Fibroblast of the aortic adventitia (primary cell): ENCODE results near the gene ADGRB3. TPM values are rescaled to one million over a fixed set of nuclear protein-coding genes. Genes with fewer than 3 reads are reported as not detected.
"Not testable (repeated sequence)": the region's sequence is repeated elsewhere in the genome, so short reads cannot be mapped to it uniquely, and the experiment has no call there.

ENCODE experiments used
- DNase-seq: peaks from one replicate; pipeline ENCODE4 v3.0.0-alpha.2; 2010; ENCODE audit warnings: low read depth
- H3K4me3 ChIP-seq: 2 replicates; pipeline ENCODE4 v1.5.1; 2011; ENCODE audit warnings: low read depth, mild to moderate bottlenecking, control low read depth, low read length, moderate library complexity
- total RNA-seq: library from RNA; depleted of rRNA; stranded (reverse); fragments of >200 nt; gene quantifications from 2 replicates; pipeline ENCODE4 v1.2.3, GENCODE V29; 2012; ENCODE audit warnings: low replicate concordance
- TF ChIP-seq, protein P1 (sequence below): IDR thresholded peaks from 2 replicates; pipeline ENCODE4 v1.5.1; 2011; ENCODE audit warnings: mild to moderate bottlenecking, low read length, control low read depth, inconsistent platforms; ENCODE audit not compliant: insufficient read depth

Gene ADGRB3
- total RNA-seq, 1 donor: 1.4 TPM

DNA sequence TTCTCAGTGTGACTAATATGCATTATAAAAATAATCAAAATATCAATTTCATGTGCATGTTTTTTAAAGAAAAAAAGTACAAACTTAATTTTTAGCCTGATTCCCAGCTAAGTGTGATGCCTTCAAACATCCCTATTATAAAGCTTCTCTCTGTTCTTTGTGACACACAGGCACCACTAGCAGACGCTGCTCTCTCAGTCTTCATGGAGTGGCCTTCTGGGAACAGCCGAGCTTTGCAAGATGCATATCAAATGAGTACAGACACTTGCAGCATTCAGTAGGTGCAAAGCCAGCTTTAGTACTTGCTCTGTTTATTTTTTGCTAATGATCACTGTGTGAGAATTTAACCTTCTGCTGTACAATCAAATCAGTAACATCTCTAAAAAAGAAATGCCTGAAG is 340.0 kb downstream of the ADGRB3 start:
- no peak overlapping the region for H3K4me3 ChIP-seq
- DNase-seq: no peak
- TF ChIP-seq, protein P1, sequence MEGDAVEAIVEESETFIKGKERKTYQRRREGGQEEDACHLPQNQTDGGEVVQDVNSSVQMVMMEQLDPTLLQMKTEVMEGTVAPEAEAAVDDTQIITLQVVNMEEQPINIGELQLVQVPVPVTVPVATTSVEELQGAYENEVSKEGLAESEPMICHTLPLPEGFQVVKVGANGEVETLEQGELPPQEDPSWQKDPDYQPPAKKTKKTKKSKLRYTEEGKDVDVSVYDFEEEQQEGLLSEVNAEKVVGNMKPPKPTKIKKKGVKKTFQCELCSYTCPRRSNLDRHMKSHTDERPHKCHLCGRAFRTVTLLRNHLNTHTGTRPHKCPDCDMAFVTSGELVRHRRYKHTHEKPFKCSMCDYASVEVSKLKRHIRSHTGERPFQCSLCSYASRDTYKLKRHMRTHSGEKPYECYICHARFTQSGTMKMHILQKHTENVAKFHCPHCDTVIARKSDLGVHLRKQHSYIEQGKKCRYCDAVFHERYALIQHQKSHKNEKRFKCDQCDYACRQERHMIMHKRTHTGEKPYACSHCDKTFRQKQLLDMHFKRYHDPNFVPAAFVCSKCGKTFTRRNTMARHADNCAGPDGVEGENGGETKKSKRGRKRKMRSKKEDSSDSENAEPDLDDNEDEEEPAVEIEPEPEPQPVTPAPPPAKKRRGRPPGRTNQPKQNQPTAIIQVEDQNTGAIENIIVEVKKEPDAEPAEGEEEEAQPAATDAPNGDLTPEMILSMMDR: peak; percentile 17

DNA sequence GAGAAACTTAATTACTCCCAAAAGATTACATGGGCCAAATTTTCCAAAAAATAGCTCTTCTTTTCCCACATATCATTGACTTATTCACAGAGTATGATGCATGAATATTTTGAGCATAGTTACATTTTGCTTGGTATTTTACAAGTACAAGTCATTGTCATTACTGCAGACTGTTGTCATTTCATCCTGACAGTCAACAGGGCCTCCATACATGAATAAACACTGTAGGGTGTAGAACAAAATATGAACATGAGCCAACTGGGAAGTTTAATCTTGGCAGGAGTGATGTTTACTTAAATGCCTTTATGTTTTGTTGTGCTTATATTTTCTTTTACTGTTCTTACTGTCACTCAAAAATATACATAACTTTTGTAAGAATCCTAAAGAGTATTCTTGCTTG is 340.7 kb downstream of the ADGRB3 start:
- TF ChIP-seq, protein P1: no peak
- DNase-seq: no peak

DNA sequence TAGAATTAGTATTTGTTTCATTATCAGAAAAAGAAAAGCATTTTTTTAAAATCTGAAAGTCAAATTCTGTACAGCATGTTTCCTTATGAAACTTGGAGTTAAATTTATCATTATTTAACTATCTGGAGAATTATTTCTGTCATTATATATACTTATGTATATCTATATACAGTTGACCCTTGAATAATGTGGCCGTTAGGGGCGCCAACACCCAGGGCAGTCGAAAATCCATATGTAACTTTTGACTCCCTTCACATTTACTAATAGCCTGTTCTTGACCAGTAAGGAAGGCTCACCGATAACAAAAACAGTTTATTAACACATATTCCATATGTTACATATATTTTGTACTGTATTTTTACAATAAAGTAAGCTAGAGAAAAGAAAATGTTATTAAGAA is 341.2 kb downstream of the ADGRB3 start:
- DNase-seq: no peak
- no peak overlapping the region for H3K4me3 ChIP-seq
- TF ChIP-seq, protein P1: no peak

More for the DNA sequence above, 340.7 kb downstream of the ADGRB3 start:
- no peak overlapping the region for H3K4me3 ChIP-seq

DNA sequence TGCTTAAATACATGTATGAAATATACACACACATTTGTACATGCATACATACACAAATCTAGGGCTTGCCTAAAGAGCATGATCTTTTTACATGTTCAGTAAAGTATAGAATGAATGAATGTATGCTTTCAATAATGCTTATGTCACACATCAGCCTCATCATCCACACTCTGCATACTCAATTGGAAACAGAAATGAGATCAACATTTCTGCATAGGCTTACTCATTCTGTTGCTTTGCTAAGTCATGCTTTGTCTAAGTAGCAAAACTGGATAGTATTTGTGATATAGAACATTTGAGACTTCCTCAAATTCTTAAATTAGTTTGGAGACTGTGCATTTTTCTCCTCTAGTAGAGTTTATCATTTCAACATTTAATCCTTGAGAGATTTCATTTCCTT is 343.3 kb downstream of the ADGRB3 start:
- TF ChIP-seq, protein P1: no peak
- no peak for DNase-seq
- no peak overlapping the region for H3K4me3 ChIP-seq

DNA sequence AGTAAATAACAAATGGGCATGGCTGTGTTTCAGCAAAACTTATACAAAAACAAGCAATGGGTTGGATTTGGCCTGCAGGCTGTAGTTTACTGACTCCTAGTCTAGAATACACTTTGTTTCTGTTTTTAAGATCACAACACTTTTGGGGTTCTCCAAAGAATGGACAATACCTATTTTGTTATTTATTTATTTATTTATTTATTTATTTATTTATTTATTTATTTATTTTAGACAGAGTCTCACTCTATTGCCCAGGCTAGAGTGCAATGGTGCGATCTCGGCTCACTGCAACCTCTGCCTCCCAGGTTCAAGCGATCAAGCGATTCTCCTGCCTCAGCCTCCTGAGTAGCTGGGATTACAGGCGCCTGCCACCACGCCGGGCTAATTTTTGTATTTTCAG is 346.6 kb downstream of the ADGRB3 start:
- H3K4me3 ChIP-seq, DNase-seq: not testable (repeated sequence)

DNA sequence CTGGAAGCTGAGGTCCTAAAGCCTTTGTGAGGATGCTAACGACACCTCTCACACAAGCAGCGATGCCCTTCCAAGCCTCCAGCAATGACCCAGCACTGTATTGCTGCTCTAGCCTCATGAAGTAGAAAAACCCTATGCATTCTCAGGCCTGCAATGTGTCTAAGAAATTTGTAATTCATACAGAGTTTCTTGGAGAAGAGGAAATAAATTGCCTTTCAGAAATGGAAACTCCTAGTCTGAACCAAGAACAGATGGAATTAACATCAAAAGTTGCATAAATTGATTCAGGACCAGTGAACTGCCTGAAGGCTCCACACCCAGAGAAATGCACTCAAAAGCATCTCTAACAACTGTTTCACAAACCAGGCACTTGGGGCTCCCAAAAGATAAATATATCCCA is 353.6 kb downstream of the ADGRB3 start:
- TF ChIP-seq, protein P1: no peak
- no peak for DNase-seq
- H3K4me3 ChIP-seq: no peak overlapping the region

DNA sequence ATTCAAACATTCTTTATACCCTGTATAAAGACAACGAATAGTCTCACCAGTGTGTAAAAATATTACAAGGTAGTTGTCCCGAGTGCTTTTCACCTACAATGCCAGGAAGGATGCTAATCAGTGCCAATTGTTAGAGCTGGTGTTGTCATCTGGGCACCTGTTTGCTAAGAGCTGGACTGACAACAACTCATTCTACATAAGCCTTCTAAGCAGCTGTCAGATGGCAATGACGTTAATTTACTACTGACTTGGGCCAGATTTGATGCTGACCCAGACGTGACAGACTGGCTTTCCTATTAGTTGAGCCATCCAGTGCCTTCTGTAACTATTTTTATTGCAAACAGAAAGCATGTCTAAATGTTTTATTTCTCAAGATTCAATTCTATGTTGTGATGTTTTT is 355.2 kb downstream of the ADGRB3 start:
- no peak for DNase-seq
- no peak overlapping the region for H3K4me3 ChIP-seq
- TF ChIP-seq, protein P1: no peak
